Ovary (tissue), 9 donors: ENCODE results near the gene RPP40. TPM values are rescaled to one million over a fixed set of nuclear protein-coding genes. Genes with fewer than 3 reads are reported as not detected.
A peak's percentile ranks its signal among the peaks of the same experiment; 100 is the strongest.

ENCODE experiments used
- DNase-seq, 5 donors: peaks; one replicate each; pipeline ENCODE4 v3.0.0-alpha.2; 2019 to 2020
- H3K27ac ChIP-seq, 2 donors: fragments of 200-600 bp; one replicate each; pipeline versions ENCODE4 v1.5.1 to v1.8.0; 2019 to 2022
- H3K27me3 ChIP-seq: fragments of 200-600 bp; one replicate; pipeline ENCODE4 v1.8.0; 2022
- H3K36me3 ChIP-seq: fragments of 200-600 bp; sonication (generic); one replicate; pipeline ENCODE4 v1.5.1; 2019
- H3K4me1 ChIP-seq: one replicate; pipeline ENCODE4 v1.8.1; 2013; ENCODE audit warnings: mild to moderate bottlenecking, moderate library complexity; ENCODE audit not compliant: insufficient read depth
- H3K4me3 ChIP-seq: fragments of 200-600 bp; sonication (generic); one replicate; pipeline ENCODE4 v1.5.1; 2017
- H3K9me3 ChIP-seq, 2 donors: fragments of 200-600 bp in 1 of 2; sonication (generic) in 1 of 2; one replicate each; pipeline versions ENCODE4 v1.5.1 to v1.8.1; 2013 to 2019; ENCODE audit warnings: mild to moderate bottlenecking in 1 of 2, moderate library complexity in 1 of 2
- CTCF ChIP-seq, 3 donors: fragments of 450-650 bp in 2 of 3; fragments of 200-600 bp in 1 of 3; IDR thresholded peaks; one replicate each; pipeline versions ENCODE4 v1.5.1 to v1.8.0; 2016 to 2022; ENCODE audit warnings: antibody characterized with exemption in 3 of 3, mild to moderate bottlenecking in 1 of 3
- EP300 ChIP-seq: sonication (generic); formaldehyde crosslinking; IDR thresholded peaks from one replicate; pipeline ENCODE4 v1.6.1; 2017; ENCODE audit warnings: antibody characterized with exemption
- POLR2A ChIP-seq: fragments of 450-650 bp; IDR thresholded peaks from one replicate; pipeline ENCODE4 v1.6.1; 2017; ENCODE audit warnings: antibody characterized with exemption, mild to moderate bottlenecking, moderate library complexity
- WGBS, 3 donors: extraction: QIAGEN DNeasy Blood & Tissue Kit in 1 of 3; methylation state at CpG; one replicate each; pipeline versions ENCODE4 v1.1.5 to v1.1.7; 2013 to 2017; 5-methylcytosine and 5-hydroxymethylcytosine counted together
- intact Hi-C, 4 donors: fragments of 100-400 bp; cut with DNase I; formaldehyde crosslinking; loops; one replicate each; pipeline versions ENCODE4 v1.11.0 to v1.15.1; 2022 to 2023
- polyA plus RNA-seq, 2 donors: library from polyadenylated mRNA; stranded (reverse); fragments of 200-250 nt in 1 of 2; fragments of 350-450 nt in 1 of 2; fragmentation: Illumina TruSeq in 1 of 2; extraction: RNeasy Lipid Tissue Mini Kit (QIAGEN cat#74804) in 1 of 2; gene quantifications; one replicate each; pipeline ENCODE4 v1.2.3, GENCODE V29; 2013 to 2014
- total RNA-seq, 7 donors: library from RNA; depleted of rRNA in 2 of 7; stranded (reverse); fragments of >200 nt in 2 of 7; fragmentation: NEBNext Ultra II Directional in 3 of 7; extraction: Animal tissue kit (Norgen Biotek cat#: 25700) in 3 of 7; gene quantifications; one replicate each; pipeline versions ENCODE4 v1.1.0 to v1.2.4, GENCODE V29; 2016 to 2023
- donor health status: DM: no; HTN: no; CAD: no; lungs with moderate emphysema.
- donor health status: DM: no; HTN: no; CAD: no.
- donor health status: Bipolar disorder and iron deficiency.
- donor health status: DM: yes; HTN: yes; CAD: no.
- donor health status: DM: no; HTN: no; CAD: no.
- donor health status: DM: yes; HTN: yes; CAD: no.

Gene RPP40
- total and polyA plus RNA-seq, 9 donors: 2.2 to 11.6 (median 6.0) TPM

GRCh38 chr6:4979426-4979825 is 24.4 kb downstream of the RPP40 start:
- intact Hi-C loops: loop anchor here in 1 of 4 donors (2.0 kb wide), 1 partner anchor 43 kb away; no protein-coding TSS in a partner anchor
- Histone ChIP-seq H3K4me3 (no peak overlapping the region), H3K27me3 (no peaks in the 10 kb centered on the region), H3K36me3 (no peaks in the 10 kb centered on the region), H3K4me1 (no peaks in the 10 kb centered on the region), H3K9me3 (no peaks in the 10 kb centered on the region), H3K27ac (no peak overlapping the region)
- TF ChIP-seq EP300 (no peak), CTCF (IDR thresholded peaks at IDR 0.05) (no peak), POLR2A (no peak)
- WGBS, 3 donors: 65 to 83% (median 66%) methylated on average over 3 of the region's 3 CpGs
- no peak for DNase-seq

GRCh38 chr6:4977468-4977867 is 26.4 kb downstream of the RPP40 start:
- no peak for DNase-seq
- no peaks in the 10 kb centered on the region for H3K9me3 ChIP-seq
- WGBS, 3 donors: 73 to 83% (median 77%) methylated on average over 5 of the region's 5 CpGs

GRCh38 chr6:4975506-4975905 is 28.3 kb downstream of the RPP40 start:
- TF ChIP-seq EP300: no peak
- TF ChIP-seq POLR2A: no peak
- TF ChIP-seq CTCF (IDR thresholded peaks at IDR 0.05): no peak
- Histone ChIP-seq H3K4me1 (peaks cover 2% of the 10 kb centered on the region), H3K36me3 (no peaks in the 10 kb centered on the region), H3K4me3 (no peak overlapping the region), H3K9me3 (no peaks in the 10 kb centered on the region), H3K27me3 (no peaks in the 10 kb centered on the region), H3K27ac (no peak overlapping the region)
- intact Hi-C loops: no loop called here
- WGBS, 3 donors: 81 to 84% (median 82%) methylated on average over 3 of the region's 3 CpGs
- DNase-seq: no peak

More at GRCh38 chr6:4977468-4977867, 26.4 kb downstream of the RPP40 start:
- peaks cover 2% of the 10 kb centered on the region for H3K4me1 ChIP-seq
- H3K27me3 ChIP-seq: no peaks in the 10 kb centered on the region
- H3K27ac ChIP-seq: no peak overlapping the region
- no peaks in the 10 kb centered on the region for H3K36me3 ChIP-seq
- no peak for TF ChIP-seq POLR2A
- no peak for TF ChIP-seq CTCF (IDR thresholded peaks at IDR 0.05)
- TF ChIP-seq EP300: no peak
- no peak overlapping the region for H3K4me3 ChIP-seq
- intact Hi-C loops: no loop called here

GRCh38 chr6:4974962-4975361 is 28.9 kb downstream of the RPP40 start:
- TF ChIP-seq EP300: no peak
- no peak for TF ChIP-seq CTCF (IDR thresholded peaks at IDR 0.05)
- no peak for TF ChIP-seq POLR2A
- intact Hi-C loops: no loop called here
- H3K27me3 ChIP-seq: no peaks in the 10 kb centered on the region
- no peaks in the 10 kb centered on the region for H3K36me3 ChIP-seq
- H3K4me3 ChIP-seq: no peak overlapping the region
- H3K27ac ChIP-seq: peak overlapping the region in 1 of 2 donors; percentile 50
- DNase-seq: no peak
- H3K4me1 ChIP-seq: peaks cover 2% of the 10 kb centered on the region
- WGBS, 3 donors: 81 to 86% (median 86%) methylated on average over 8 of the region's 8 CpGs
- no peaks in the 10 kb centered on the region for H3K9me3 ChIP-seq
